Measurements from ENCODE around the gene KAZALD1.

Gene KAZALD1

GRCh38 chr10:101094121-101094879 is 32.5 kb downstream of the KAZALD1 start:
- in situ Hi-C loops (cut with HindIII; ENCODE audit: low sequenced_read_pairs), result no loop called here

- in situ Hi-C loops (cut with HindIII; ENCODE audit: low sequenced_read_pairs), result no loop called here
These were observed 33.2 kb downstream of the KAZALD1 start for GRCh38 chr10:101095004-101095403.

DNA sequence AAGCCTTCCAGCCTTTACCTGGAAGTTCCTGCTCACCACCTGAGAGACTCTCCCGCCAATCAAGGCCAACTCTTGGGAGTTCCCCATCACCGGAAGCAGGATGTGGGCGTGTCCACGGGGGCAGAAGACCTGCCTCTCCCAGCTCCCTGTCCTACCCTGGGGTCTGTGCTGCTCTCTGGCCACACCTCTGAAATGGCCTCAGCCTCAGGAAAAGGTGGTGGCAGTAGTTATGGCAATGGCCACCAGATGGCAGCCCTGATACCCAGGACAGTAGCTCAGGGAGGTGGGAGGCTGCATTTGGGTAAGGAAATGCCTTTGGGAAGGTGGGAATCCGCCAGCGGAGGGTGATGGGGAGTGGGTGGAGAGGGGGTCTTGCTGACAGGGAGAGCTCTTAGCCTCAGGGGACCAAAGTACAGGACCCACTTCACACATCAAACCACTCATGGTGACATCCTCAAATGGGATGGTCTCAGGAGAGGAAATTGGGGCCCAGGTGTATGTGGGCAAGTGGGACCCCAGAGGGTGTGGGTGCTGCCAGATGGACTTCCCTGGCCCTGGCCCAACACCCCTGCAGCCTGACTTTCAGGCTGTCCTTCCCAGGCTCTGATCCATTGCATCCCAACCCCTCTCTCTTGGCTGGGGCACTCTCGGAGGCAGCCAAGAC is 33.9 kb downstream of the KAZALD1 start:
- in situ Hi-C loops (cut with HindIII; ENCODE audit: low sequenced_read_pairs), result no loop called here

- in situ Hi-C loops (cut with HindIII; ENCODE audit: low sequenced_read_pairs), result no loop called here
These were observed 34.6 kb downstream of the KAZALD1 start for GRCh38 chr10:101096378-101096777.

- in situ Hi-C loops (cut with HindIII; ENCODE audit: low sequenced_read_pairs), result no loop called here
These were observed 36.1 kb downstream of the KAZALD1 start for GRCh38 chr10:101097881-101098280.

- in situ Hi-C loops (cut with HindIII; ENCODE audit: low sequenced_read_pairs), result no loop called here
These were observed 38.1 kb downstream of the KAZALD1 start for GRCh38 chr10:101099901-101100300.

DNA sequence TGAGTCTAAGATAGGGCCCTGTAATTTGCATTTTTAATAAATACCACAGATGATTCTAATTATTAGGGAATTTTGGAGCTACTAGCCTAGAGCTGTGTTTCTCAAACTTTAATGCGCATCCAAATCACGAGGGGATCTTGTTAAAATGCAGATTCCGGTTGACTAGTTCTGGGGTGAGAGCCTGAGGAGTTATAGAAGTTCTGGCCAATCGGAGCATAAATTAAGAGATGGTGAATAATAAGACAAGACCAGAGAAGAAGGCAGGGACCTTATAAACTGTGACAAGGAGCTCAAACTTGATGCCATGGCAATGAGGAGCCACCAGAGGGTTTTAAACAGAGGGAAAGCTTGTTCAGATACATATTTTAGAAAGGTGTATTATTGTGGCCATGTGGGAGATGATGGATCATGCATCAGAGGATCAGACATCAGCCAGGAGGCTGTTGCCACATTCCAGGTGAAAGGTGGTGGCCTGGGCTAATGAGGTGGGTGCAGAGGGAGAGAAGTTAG is 39.6 kb downstream of the KAZALD1 start:
- in situ Hi-C loops (cut with HindIII; ENCODE audit: low sequenced_read_pairs), result no loop called here

GRCh38 chr10:101103430-101103829 is 41.6 kb downstream of the KAZALD1 start:
- in situ Hi-C loops (cut with HindIII; ENCODE audit: low sequenced_read_pairs), result no loop called here

DNA sequence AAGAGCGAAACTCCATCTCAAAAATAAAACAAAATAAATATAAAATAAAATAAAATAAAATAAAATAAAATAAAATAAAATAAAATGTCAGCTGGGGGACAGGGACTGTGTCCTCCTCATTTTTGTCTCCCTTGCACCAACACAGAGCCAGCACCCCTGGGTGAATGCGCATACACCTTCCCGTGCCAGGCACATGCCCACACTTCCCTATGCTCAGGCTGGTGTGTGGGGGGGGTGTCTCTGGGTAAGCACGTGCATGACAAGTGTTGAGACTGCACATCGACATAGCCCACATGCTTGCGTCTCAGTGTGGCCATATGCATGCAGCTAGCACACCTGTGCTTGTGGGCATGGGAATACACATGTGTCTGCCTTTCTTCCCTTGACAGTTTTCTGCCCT is 44.6 kb downstream of the KAZALD1 start:
- in situ Hi-C loops (cut with HindIII; ENCODE audit: low sequenced_read_pairs), result no loop called here

GRCh38 chr10:101107771-101108170 is 46.0 kb downstream of the KAZALD1 start:
- in situ Hi-C loops (cut with HindIII; ENCODE audit: low sequenced_read_pairs), result no loop called here

GRCh38 chr10:101110856-101111523 is 49.2 kb downstream of the KAZALD1 start:
- in situ Hi-C loops (cut with HindIII; ENCODE audit: low sequenced_read_pairs), result no loop called here

DNA sequence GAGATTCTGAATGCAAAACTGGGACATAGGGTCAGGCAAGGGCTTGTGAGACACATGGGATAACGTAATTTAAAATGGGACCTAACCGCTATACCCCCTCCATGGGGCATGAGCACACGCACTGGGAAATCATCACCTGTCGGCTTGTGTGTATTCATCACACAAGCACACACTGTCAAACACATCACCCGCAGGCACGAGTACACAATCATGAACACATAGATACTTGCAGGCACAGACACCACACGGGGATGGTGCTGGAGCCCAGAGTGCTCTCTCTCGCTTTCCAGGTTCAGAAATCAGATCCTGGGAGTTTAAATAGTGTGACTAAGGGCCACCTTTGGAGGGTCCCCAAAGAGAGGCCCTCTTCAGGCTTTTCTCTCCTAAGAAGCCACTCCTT is 49.8 kb downstream of the KAZALD1 start:
- in situ Hi-C loops (cut with HindIII; ENCODE audit: low sequenced_read_pairs), result no loop called here

GRCh38 chr10:101112799-101113594 is 51.2 kb downstream of the KAZALD1 start:
- in situ Hi-C loops (cut with HindIII; ENCODE audit: low sequenced_read_pairs), result no loop called here

GRCh38 chr10:101113890-101114403 is 52.2 kb downstream of the KAZALD1 start:
- in situ Hi-C loops (cut with HindIII; ENCODE audit: low sequenced_read_pairs), result no loop called here

- in situ Hi-C loops (cut with HindIII; ENCODE audit: low sequenced_read_pairs), result no loop called here
These were observed 52.9 kb downstream of the KAZALD1 start for GRCh38 chr10:101114646-101115045.

Data from DLD1 (cell line).